Astrocyte (in vitro differentiated cells and primary cell): ENCODE results near the gene DHRS12.

Source experiments
- CTCF ChIP-seq: IDR thresholded peaks from 2 replicates; pipeline ENCODE4 v1.5.1; 2011; ENCODE audit warnings: low read depth, mild to moderate bottlenecking, inconsistent platforms, low read length, moderate library complexity; ENCODE audit not compliant: insufficient read depth
- EZH2 ChIP-seq: IDR thresholded peaks from 2 replicates; pipeline ENCODE4 v1.6.1; 2012; ENCODE audit warnings: mild to moderate bottlenecking, low read length, inconsistent platforms; ENCODE audit not compliant: insufficient read depth

DNA sequence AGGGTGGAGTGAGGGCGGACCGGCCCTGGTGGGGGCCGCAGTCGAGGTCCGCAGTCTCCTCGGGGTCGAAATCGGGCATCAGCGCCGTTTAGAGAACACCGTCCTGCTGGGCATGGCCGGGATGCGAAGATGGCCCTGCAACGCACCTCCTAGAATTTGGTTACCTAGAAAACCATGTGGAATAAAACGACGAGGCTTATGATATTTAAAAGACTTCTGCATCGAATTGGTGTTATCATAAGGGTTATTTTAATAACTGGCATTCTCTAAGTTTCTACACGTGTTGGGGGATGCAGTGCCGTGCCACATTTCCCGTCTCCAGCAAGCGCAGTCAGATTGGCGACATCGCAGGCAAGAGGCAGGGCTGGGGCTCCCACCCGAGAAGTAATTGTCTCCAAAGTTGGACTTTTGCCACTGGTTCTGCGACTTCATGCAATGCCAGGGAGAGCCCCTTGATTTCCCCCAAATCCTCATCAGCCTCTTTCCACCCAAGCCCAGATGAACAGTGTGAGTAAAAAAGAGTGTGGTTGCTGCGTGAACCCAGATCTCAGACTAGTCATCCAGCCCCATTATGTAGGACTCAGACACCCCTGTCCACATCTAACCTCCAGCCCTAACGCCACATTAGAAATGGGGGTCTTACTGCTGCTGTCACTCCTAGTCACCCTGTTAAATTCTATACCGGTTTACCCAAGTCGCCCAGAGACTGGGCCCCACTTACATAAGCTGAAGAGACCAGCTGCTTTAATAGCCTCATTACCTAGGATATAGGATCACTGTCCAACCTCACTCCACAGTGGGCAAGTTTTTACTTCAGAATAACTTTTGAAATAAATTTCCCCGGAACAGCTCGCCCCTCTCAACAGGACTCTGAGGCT lies 571 bp upstream of the DHRS12 start:
- TF ChIP-seq CTCF (no peak), EZH2 (no peak)
